GM12872 (cell line): Measurements from ENCODE around the gene PHACTR4.
A peak's percentile ranks its signal among the peaks of the same experiment; 100 is the strongest.

Experiments used
- TF ChIP-seq, protein P1 (sequence below): IDR thresholded peaks from 3 replicates; pipeline ENCODE4 v1.5.1; 2011; ENCODE audit warnings: low read depth, mild to moderate bottlenecking, low read length, moderate library complexity; ENCODE audit not compliant: insufficient read depth

Gene PHACTR4

DNA sequence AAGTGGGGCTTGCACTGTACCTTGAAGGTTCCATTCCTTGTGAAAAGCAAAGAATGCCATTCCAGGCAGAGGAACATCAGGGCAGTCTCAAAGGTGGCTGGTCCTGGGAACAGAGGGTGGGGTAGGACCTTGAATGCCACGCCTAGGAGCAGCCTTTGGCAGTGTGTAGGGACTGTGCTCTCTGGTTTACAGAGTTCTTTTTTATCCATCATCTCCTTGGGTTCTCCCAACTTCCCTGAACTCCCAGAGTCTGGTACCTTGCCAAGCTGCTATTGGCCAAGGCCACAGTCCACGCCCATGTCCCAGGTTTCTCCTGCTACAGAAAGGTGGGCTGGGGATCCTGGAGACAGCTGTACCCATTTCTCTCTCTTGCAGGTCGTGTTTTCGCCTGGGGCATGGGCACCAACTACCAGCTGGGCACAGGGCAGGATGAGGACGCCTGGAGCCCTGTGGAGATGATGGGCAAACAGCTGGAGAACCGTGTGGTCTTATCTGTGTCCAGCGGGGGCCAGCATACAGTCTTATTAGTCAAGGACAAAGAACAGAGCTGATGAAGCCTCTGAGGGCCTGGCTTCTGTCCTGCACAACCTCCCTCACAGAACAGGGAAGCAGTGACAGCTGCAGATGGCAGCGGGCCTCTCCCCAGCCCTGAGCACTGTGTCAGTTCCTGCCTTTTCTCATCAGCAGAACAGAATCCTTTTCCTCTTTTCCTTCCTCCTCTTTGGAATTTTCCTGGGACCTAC lies 168.1 kb downstream of the PHACTR4 start:
- TF ChIP-seq, protein P1, sequence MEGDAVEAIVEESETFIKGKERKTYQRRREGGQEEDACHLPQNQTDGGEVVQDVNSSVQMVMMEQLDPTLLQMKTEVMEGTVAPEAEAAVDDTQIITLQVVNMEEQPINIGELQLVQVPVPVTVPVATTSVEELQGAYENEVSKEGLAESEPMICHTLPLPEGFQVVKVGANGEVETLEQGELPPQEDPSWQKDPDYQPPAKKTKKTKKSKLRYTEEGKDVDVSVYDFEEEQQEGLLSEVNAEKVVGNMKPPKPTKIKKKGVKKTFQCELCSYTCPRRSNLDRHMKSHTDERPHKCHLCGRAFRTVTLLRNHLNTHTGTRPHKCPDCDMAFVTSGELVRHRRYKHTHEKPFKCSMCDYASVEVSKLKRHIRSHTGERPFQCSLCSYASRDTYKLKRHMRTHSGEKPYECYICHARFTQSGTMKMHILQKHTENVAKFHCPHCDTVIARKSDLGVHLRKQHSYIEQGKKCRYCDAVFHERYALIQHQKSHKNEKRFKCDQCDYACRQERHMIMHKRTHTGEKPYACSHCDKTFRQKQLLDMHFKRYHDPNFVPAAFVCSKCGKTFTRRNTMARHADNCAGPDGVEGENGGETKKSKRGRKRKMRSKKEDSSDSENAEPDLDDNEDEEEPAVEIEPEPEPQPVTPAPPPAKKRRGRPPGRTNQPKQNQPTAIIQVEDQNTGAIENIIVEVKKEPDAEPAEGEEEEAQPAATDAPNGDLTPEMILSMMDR = no peak

DNA sequence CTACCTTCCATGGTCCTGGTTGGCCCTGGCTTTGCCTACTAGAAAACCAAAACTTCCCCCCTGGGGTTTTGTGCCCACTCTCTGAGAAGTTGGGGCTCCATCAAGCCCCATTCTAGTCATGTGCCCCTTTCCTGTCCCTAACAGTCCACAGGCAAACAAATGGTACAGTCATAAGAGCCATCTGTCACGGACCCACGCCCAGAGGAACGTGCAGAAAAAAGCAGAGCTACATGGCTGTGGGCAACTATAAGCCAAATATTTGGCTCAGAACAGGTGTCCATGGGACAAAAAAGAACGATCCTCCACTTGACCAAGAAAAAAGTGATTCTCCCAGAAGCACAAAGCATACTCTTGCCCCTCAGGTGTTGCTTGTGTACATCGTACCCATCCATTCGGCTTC lies 168.7 kb downstream of the PHACTR4 start:
- TF ChIP-seq, protein P1 = no peak

DNA sequence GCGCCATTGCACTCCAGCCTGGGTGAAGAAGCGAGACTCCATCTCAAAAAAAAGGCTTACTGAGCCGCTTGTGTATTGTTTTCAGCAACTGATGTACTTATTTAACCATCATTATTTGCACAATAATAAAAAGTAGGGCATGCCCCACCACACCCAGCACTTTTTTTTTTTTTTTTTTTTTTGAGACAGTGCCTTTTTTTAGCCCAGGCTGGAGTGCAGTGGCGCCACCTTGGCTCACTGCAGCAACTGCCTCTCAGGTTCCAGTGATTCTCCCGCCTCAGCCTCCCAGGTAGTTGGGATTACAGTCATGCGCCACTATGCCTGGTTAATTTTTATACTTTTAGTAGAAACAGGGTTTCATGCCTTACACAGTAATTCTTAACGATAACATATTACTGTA lies 171.1 kb downstream of the PHACTR4 start:
- TF ChIP-seq, protein P1 = 0 out of 3 replicates have a peak, but pooled peaks have one; percentile 8

DNA sequence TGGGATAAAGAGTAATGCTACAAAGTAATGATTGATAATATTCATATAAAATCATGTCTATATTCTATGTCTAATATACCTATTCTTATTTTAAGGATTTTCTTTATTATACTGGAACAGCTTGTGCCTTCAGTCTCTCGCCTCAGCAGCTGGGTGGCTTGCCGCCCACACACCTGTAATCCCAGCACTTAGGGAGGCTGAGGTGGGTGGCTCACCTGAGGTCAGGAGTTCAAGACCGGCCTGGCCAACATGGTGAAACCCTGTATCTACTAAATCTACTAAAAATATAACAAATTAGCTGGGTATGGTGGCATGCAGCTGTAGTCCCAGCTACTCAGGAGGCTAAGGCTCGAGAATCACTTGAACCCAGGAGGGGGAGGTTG lies 175.7 kb downstream of the PHACTR4 start:
- TF ChIP-seq, protein P1 = no peak

DNA sequence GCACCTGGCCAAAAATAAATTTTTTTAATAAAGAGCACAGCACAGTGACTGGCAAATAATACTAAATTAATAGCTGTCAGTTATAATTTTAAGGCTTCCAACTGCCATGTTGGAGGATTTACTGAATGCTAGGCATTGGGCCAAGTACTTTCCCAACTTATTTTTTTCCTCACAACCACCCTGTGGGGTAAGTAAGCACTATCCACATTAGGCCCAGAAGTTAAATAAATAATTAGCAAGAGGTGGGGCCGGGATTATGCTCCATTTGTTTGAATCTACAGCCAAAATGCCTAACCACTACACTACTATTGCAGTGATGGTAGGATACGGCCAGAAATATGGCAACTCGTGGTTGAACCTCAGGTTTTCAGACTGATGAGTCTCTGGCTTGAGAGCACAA lies 178.8 kb downstream of the PHACTR4 start:
- TF ChIP-seq, protein P1 = no peak
